SK-N-SH (cell line): ENCODE data around the gene RPAP3. TPM values are rescaled to one million over a fixed set of nuclear protein-coding genes. Genes with fewer than 3 reads are reported as not detected.
A peak's percentile ranks its signal among the peaks of the same experiment; 100 is the strongest.

ENCODE experiments used
- CTCF ChIA-PET: fragments of 300-600, 350-600 bp; formaldehyde crosslinking; extraction: SDS; loops from one replicate; lab custom pipeline; 2021; lab: Yijun Ruan, JAX
- POLR2A ChIA-PET: fragments of 350-600 bp; sonication (Branson Sonifier 250); formaldehyde crosslinking; extraction: SDS; loops from one replicate; lab custom pipeline; 2020; ENCODE audit warnings: antibody characterized with exemption, inconsistent platforms; lab: Yijun Ruan, JAX
- DNase-seq: peaks from one replicate; pipeline ENCODE4 v3.0.0; 2012
- H2AFZ ChIP-seq: fragments of 200-600 bp; sonication (generic); 2 replicates; pipeline ENCODE4 v1.8.1; 2016; ENCODE audit warnings: antibody characterized with exemption, mild to moderate bottlenecking, low read depth
- H3F3A ChIP-seq: fragments of 200-600 bp; sonication (generic); replicated peaks from 2 replicates; pipeline ENCODE3; 2016; ENCODE audit warnings: antibody characterized with exemption, mild to moderate bottlenecking; ENCODE audit not compliant: insufficient read depth
- H3K27ac ChIP-seq, 2 experiments: fragments of 200-500 bp in 1 of 2; fragments of 200-600 bp in 1 of 2; sonication (Bioruptor generic) in 1 of 2; sonication (generic), shearing (Covaris generic) in 1 of 2; 2 replicates each; pipeline versions ENCODE4 v1.5.1 to v1.6.1; 2014 to 2016; ENCODE audit warnings: low read depth in 2 of 2, inconsistent platforms in 1 of 2, low read length in 1 of 2, mild to moderate bottlenecking in 1 of 2, mixed read lengths in 1 of 2
- H3K27me3 ChIP-seq: fragments of 200-600 bp; sonication (generic), shearing (Covaris generic); 2 replicates; pipeline ENCODE4 v1.6.1; 2016; ENCODE audit warnings: mixed run types; ENCODE audit not compliant: insufficient read depth
- H3K36me3 ChIP-seq, 2 experiments: fragments of 200-500 bp in 1 of 2; fragments of 200-600 bp in 1 of 2; sonication (Bioruptor generic) in 1 of 2; sonication (generic) in 1 of 2; replicated peaks in 1 of 2; 2 replicates each; pipeline versions ENCODE3 to v1.5.1; 2014 to 2016; ENCODE audit warnings: low read length in 1 of 2, mild to moderate bottlenecking in 1 of 2; ENCODE audit not compliant: insufficient read depth in 2 of 2, control insufficient read depth in 1 of 2
- H3K4me1 ChIP-seq, 2 experiments: fragments of 200-500 bp in 1 of 2; fragments of 200-600 bp in 1 of 2; sonication (Bioruptor generic) in 1 of 2; sonication (generic), shearing (Covaris generic) in 1 of 2; 2 replicates each; pipeline versions ENCODE4 v1.5.1 to v1.6.1; 2014 to 2016; ENCODE audit warnings: low read depth in 1 of 2, low read length in 1 of 2, mixed run types in 1 of 2; ENCODE audit not compliant: insufficient read depth in 2 of 2, control insufficient read depth in 1 of 2
- H3K4me2 ChIP-seq: fragments of 200-600 bp; sonication (generic), shearing (Covaris generic); 2 replicates; pipeline ENCODE4 v1.6.1; 2017; ENCODE audit warnings: mixed run types
- H3K4me3 ChIP-seq, 2 experiments: fragments of 200-500 bp in 1 of 2; fragments of 200-600 bp in 1 of 2; sonication (Bioruptor generic) in 1 of 2; sonication (generic), shearing (Covaris generic) in 1 of 2; 2 replicates each; pipeline versions ENCODE4 v1.5.1 to v1.8.1; 2014 to 2016; ENCODE audit warnings: low read depth in 2 of 2, inconsistent platforms in 1 of 2, low read length in 1 of 2, mild to moderate bottlenecking in 1 of 2, mixed read lengths in 1 of 2, moderate library complexity in 1 of 2
- H3K79me2 ChIP-seq: fragments of 200-600 bp; sonication (generic); 2 replicates; pipeline ENCODE4 v1.8.1; 2017; ENCODE audit warnings: mild to moderate bottlenecking; ENCODE audit not compliant: insufficient read depth
- H3K9ac ChIP-seq: fragments of 200-600 bp; sonication (generic); 2 replicates; pipeline ENCODE4 v1.6.1; 2017; ENCODE audit warnings: mixed run types
- H3K9me2 ChIP-seq: fragments of 200-600 bp; sonication (generic); 2 replicates; pipeline ENCODE4 v1.6.1; 2017; ENCODE audit warnings: mixed run types
- H3K9me3 ChIP-seq: fragments of 200-600 bp; sonication (generic); 2 replicates; pipeline ENCODE4 v1.6.1; 2017; ENCODE audit warnings: mixed run types, mild to moderate bottlenecking, moderate library complexity
- H4K20me1 ChIP-seq: fragments of 200-600 bp; sonication (generic); 2 replicates; pipeline ENCODE4 v1.6.1; 2017; ENCODE audit warnings: mild to moderate bottlenecking, mixed run types; ENCODE audit not compliant: insufficient read depth
- CHD2 ChIP-seq: fragments of 150-350 bp; IDR thresholded peaks from 2 replicates; pipeline ENCODE4 v1.6.1; 2018; ENCODE audit warnings: low read length; ENCODE audit not compliant: partially characterized antibody
- EP300 ChIP-seq, 2 experiments: IDR thresholded peaks; 2 replicates each; pipeline versions ENCODE4 v1.4.0 to v1.6.1; 2012; ENCODE audit warnings: borderline replicate concordance in 1 of 2, low read depth in 1 of 2, low read length in 1 of 2
- FOSL2 ChIP-seq: IDR thresholded peaks from 2 replicates; pipeline ENCODE4 v1.4.0; 2012; ENCODE audit warnings: low read depth, mild to moderate bottlenecking, moderate library complexity, borderline replicate concordance
- FOXJ3 ChIP-seq: sonication (generic); formaldehyde crosslinking; IDR thresholded peaks from 2 replicates; pipeline ENCODE4 v1.5.1; 2020; ENCODE audit warnings: mild to moderate bottlenecking, missing genetic modification reagents
- FOXM1 ChIP-seq: IDR thresholded peaks from 2 replicates; pipeline ENCODE4 v1.4.0; 2012; ENCODE audit warnings: low read depth, mild to moderate bottlenecking
- MAX ChIP-seq: IDR thresholded peaks from 2 replicates; pipeline ENCODE4 v1.4.0; 2012; ENCODE audit warnings: low read depth
- MXI1 ChIP-seq: IDR thresholded peaks from 2 replicates; pipeline ENCODE4 v1.6.1; 2012; ENCODE audit warnings: mild to moderate bottlenecking, low read depth, low read length, improper control_type of control experiment
- NRF1 ChIP-seq: IDR thresholded peaks from 2 replicates; pipeline ENCODE4 v1.6.1; 2012; ENCODE audit warnings: low read depth, mild to moderate bottlenecking, low read length
- PBX3 ChIP-seq: IDR thresholded peaks from 2 replicates; pipeline ENCODE4; 2012
- RAD21 ChIP-seq: IDR thresholded peaks from 2 replicates; pipeline ENCODE4 v1.6.1; 2012; ENCODE audit warnings: mild to moderate bottlenecking, low read length
- RFX5 ChIP-seq: IDR thresholded peaks from 2 replicates; pipeline ENCODE4 v1.6.1; 2012; ENCODE audit warnings: mild to moderate bottlenecking, improper control_type of control experiment, low read length
- RXRA ChIP-seq: IDR thresholded peaks from 2 replicates; pipeline ENCODE4 v1.4.0; 2012; ENCODE audit warnings: low read depth, mild to moderate bottlenecking, borderline replicate concordance
- USF1 ChIP-seq: IDR thresholded peaks from 2 replicates; pipeline ENCODE4 v1.4.0; 2012; ENCODE audit warnings: low read depth, borderline replicate concordance
- YY1 ChIP-seq: IDR thresholded peaks from 2 replicates; pipeline ENCODE4 v1.4.0; 2012; ENCODE audit warnings: low read depth, mild to moderate bottlenecking
- WGBS: methylation state at CpG from one replicate; pipeline ENCODE4 v1.1.6; 2017; ENCODE audit warnings: low lambda C conversion rate; 5-methylcytosine and 5-hydroxymethylcytosine counted together
- polyA plus RNA-seq, 3 experiments: library from polyadenylated mRNA; depleted of rRNA; stranded (reverse); fragments of >200 nt; gene quantifications; 2 replicates each; pipeline ENCODE4 v1.2.3, GENCODE V29; 2012

RPAP3 gene
- polyA plus RNA-seq, 1 of the 3 experiments (the other 2 are of a cell fraction): 6.7 TPM

- no peaks in the 10 kb centered on the region for H3F3A ChIP-seq
- H3K4me1 ChIP-seq: peaks cover 12 to 54% of the 10 kb centered on the region in 2 experiments; a peak in 3 of 4 replicates
- H3K9me2 ChIP-seq: no peaks in the 10 kb centered on the region
- TF ChIP-seq NRF1: no peak
- TF ChIP-seq RFX5: no peak
- TF ChIP-seq EP300 (IDR thresholded peaks at IDR 0.05; ENCODE audit: borderline replicate concordance in 1 of 2, low read depth in 1 of 2, low read length in 1 of 2): peak in 1 of 2 experiments; percentile 29; a peak in 1 of 4 replicates
- peak; percentile 50; the same call in 1 of the 2 replicates for TF ChIP-seq MXI1
- no peak for TF ChIP-seq FOSL2
- no peak for TF ChIP-seq FOXJ3 (CRISPR knock-in tag)
- no peak for TF ChIP-seq RAD21
- TF ChIP-seq PBX3: no peak
- TF ChIP-seq FOXM1: no peak
- TF ChIP-seq USF1: peak; percentile 52; the same call in 1 of the 2 replicates
- POLR2A ChIA-PET: no interaction called here
- CTCF ChIA-PET: interaction anchor here (0.6 to 18.0 kb wide), 6 partner anchors 9 to 1761 kb away, joined by 3 to 435 read pairs (median 13); partner anchors contain the start of gene SLC48A1
- peak; percentile 75 for DNase-seq
- no peak overlapping the region for H3K4me3 ChIP-seq
- H3K79me2 ChIP-seq: no peaks in the 10 kb centered on the region
- 77% methylated on average over 10 of the region's 11 CpGs for WGBS
- no peak overlapping the region for H3K9ac ChIP-seq
- H3K27me3 ChIP-seq: no peaks in the 10 kb centered on the region
- H3K4me2 ChIP-seq: no peak overlapping the region
- no peak overlapping the region; the same call in 1 of the 2 replicates for H2AFZ ChIP-seq
- peak overlapping the region in 1 of 2 experiments; percentile 78; a peak in 2 of 4 replicates for H3K27ac ChIP-seq
- H4K20me1 ChIP-seq: no peaks in the 10 kb centered on the region
- H3K36me3 ChIP-seq: no peaks in the 10 kb centered on the region
- H3K9me3 ChIP-seq: no peaks in the 10 kb centered on the region
Measured at GRCh38 chr12:47753021-47754001, 47.5 kb upstream of the RPAP3 start.

GRCh38 chr12:47752552-47752951, 46.7 kb upstream of the RPAP3 start:
- no peaks in the 10 kb centered on the region for H3K27me3 ChIP-seq
- no peaks in the 10 kb centered on the region for H4K20me1 ChIP-seq
- H3F3A ChIP-seq: no peaks in the 10 kb centered on the region
- POLR2A ChIA-PET: interaction anchor here (1.0 kb wide), 1 partner anchor 10 kb away, joined by 3 read pairs; no protein-coding TSS in a partner anchor
- H3K9ac ChIP-seq: no peak overlapping the region
- no peaks in the 10 kb centered on the region for H3K36me3 ChIP-seq
- H3K4me1 ChIP-seq: peaks cover 12 to 49% of the 10 kb centered on the region in 2 experiments; a peak in 3 of 4 replicates
- CTCF ChIA-PET: interaction anchor here (2.2 to 18.0 kb wide), 5 partner anchors 10 to 86 kb away, joined by 7 to 435 read pairs (median 17); partner anchors contain the start of gene SLC48A1
- H3K4me2 ChIP-seq: no peak overlapping the region
- no peak for DNase-seq
- no peak overlapping the region for H3K4me3 ChIP-seq
- H3K27ac ChIP-seq: peak overlapping the region in 1 of 2 experiments; percentile 78; a peak in 2 of 4 replicates
- TF ChIP-seq NRF1: no peak
- no peak for TF ChIP-seq MAX
- no peak for TF ChIP-seq FOSL2
- TF ChIP-seq CHD2: no peak
- TF ChIP-seq RXRA: no peak
- no peak for TF ChIP-seq YY1
- WGBS: 94% methylated on average over 7 of the region's 7 CpGs
- no peaks in the 10 kb centered on the region for H3K9me3 ChIP-seq
- H3K79me2 ChIP-seq: no peaks in the 10 kb centered on the region
- no peaks in the 10 kb centered on the region for H3K9me2 ChIP-seq
- H2AFZ ChIP-seq: no peak overlapping the region
